HUES64 (cell line): ENCODE data around the gene CD93.

Experiments
- H3K27ac ChIP-seq: 2 replicates; pipeline ENCODE4 v1.7.0; 2013; ENCODE audit warnings: low read depth, low read length, inconsistent platforms
- H3K27me3 ChIP-seq: 2 replicates; pipeline ENCODE4 v1.6.1; 2013; ENCODE audit warnings: mild to moderate bottlenecking, low read length; ENCODE audit not compliant: insufficient read depth
- H3K36me3 ChIP-seq: 2 replicates; pipeline ENCODE4 v1.6.1; 2013; ENCODE audit warnings: mild to moderate bottlenecking, low read length; ENCODE audit not compliant: insufficient read depth
- H3K4me1 ChIP-seq: 2 replicates; pipeline ENCODE4 v1.6.1; 2013; ENCODE audit warnings: mild to moderate bottlenecking, low read length, moderate library complexity; ENCODE audit not compliant: insufficient read depth
- H3K4me3 ChIP-seq: 2 replicates; pipeline ENCODE4 v1.5.1; 2013; ENCODE audit warnings: mild to moderate bottlenecking, low read length, moderate library complexity
- H3K9ac ChIP-seq: 2 replicates; pipeline ENCODE4 v1.6.1; 2013; ENCODE audit warnings: mild to moderate bottlenecking, low read depth, low read length
- H3K9me3 ChIP-seq: 2 replicates; pipeline ENCODE4 v1.6.1; 2013; ENCODE audit warnings: low read depth, low read length; ENCODE audit not compliant: insufficient read depth
- WGBS: fragments of 150-250, 120-280 bp; methylation state at CpG from one replicate; pipeline ENCODE4 v1.1.7; 2013; ENCODE audit warnings: missing lambda C conversion rate; 5-methylcytosine and 5-hydroxymethylcytosine counted together

The CD93 gene

DNA sequence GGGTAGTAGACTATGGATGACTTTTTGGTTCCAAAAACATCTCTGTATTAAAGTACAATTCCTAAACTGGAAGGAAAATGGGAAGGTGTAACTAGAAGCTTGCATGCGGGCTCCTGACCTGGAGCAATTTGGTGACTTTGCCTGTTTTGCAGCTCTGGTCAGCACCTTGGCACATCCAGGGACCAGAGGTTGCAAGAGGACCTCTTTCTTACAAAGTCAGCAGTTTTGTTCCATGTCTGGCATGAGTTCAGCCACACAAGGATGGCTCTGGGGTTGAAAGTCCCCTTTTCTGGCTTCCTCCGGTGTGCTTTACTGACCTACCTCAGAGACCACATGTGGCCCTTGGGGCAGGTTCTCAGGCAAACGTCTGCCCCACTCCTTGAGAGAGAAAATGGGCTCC lies 22.7 kb upstream of the CD93 start:
- Histone ChIP-seq H3K9ac (no peak overlapping the region), H3K27me3 (no peaks in the 10 kb centered on the region), H3K27ac (no peak overlapping the region), H3K4me3 (no peak overlapping the region), H3K9me3 (no peaks in the 10 kb centered on the region), H3K4me1 (no peaks in the 10 kb centered on the region), H3K36me3 (no peaks in the 10 kb centered on the region)
- 91% methylated on average over 3 of the region's 3 CpGs for WGBS

DNA sequence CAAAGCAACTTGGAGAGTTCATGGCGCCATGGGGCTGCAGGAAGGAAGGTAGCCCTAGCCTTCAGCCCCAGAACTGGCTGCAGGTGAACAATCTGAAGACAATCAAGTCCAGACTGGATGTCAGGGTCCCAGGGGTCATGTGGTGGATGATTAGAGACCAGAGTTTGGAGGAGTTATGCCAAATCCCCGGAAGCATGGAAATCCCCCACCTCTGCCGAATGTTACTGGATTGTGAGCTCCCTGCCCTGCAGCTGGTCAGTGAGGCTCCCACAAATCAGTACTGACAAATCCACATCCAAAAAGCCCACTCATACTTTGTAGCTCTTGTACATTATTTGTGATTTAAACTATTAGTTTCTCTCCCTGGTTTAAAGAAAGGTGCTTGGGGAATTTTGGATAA lies 21.3 kb upstream of the CD93 start:
- Histone ChIP-seq H3K9ac (no peak overlapping the region), H3K27ac (no peak overlapping the region), H3K27me3 (no peaks in the 10 kb centered on the region), H3K4me3 (no peak overlapping the region), H3K9me3 (no peaks in the 10 kb centered on the region), H3K4me1 (no peaks in the 10 kb centered on the region), H3K36me3 (no peaks in the 10 kb centered on the region)
- 74% methylated on average over 3 of the region's 3 CpGs for WGBS

DNA sequence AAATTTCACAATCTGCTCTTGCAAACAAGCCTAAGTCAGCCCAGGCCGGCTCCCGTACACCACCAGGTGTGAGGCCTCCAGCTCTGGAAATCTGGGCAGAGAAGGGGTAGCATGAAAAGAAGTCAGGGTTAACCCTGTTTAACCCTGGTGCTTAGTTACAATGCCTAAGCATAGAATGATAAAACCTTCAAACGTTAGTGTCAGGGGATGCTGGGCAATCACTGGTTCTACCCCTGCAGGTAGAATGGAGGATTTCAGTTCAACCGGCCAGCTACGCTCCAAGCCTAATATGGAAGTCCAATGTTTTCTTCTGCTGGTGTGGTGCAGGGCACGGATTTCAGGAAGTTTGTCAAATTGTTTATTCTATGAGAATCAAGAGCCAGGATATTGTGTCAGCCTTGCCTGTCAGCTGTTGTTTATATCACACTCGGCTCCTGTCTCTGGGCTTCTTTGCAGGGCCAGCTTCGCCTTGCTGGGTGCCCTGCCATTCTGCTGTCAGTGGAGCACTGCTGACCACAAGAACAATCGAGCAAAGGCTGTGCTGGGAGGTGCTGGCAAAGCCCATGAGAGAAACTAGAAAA lies 20.2 kb upstream of the CD93 start:
- WGBS = 91% methylated on average over 9 of the region's 9 CpGs
- H3K4me1 ChIP-seq = no peaks in the 10 kb centered on the region
- no peak overlapping the region for H3K27ac ChIP-seq
- H3K9ac ChIP-seq = no peak overlapping the region
- H3K36me3 ChIP-seq = no peaks in the 10 kb centered on the region
- H3K4me3 ChIP-seq = no peak overlapping the region
- H3K27me3 ChIP-seq = no peaks in the 10 kb centered on the region
- no peaks in the 10 kb centered on the region for H3K9me3 ChIP-seq

DNA sequence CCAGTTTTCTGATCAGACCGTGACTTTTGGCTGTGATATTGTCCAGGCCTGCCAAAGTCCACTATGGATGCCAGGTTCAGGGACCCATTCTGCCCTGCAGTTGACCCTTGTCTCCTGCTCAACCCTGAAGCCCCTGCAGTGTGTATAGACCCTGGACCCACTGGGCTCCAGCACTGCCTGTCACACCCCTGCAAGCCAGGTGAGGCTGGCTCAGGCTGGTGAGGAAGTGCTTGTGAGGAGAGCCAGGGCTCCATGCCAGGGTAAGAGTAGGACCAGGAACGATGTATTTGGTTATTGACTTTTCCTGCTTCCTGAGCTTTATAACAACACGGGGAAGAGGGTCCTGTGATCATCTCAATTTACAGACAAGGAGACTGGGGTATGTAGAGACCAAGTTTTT lies 19.1 kb upstream of the CD93 start:
- H3K4me1 ChIP-seq = no peaks in the 10 kb centered on the region
- no peak overlapping the region for H3K4me3 ChIP-seq
- H3K27me3 ChIP-seq = no peaks in the 10 kb centered on the region
- WGBS = 89% methylated on average over 3 of the region's 3 CpGs
- no peaks in the 10 kb centered on the region for H3K9me3 ChIP-seq
- no peak overlapping the region for H3K27ac ChIP-seq
- no peaks in the 10 kb centered on the region for H3K36me3 ChIP-seq
- no peak overlapping the region for H3K9ac ChIP-seq

- Histone ChIP-seq H3K27me3 (no peaks in the 10 kb centered on the region), H3K9ac (no peak overlapping the region), H3K9me3 (no peaks in the 10 kb centered on the region), H3K27ac (no peak overlapping the region), H3K4me3 (no peak overlapping the region), H3K4me1 (no peaks in the 10 kb centered on the region), H3K36me3 (no peaks in the 10 kb centered on the region)
- 89% methylated on average over 11 of the region's 11 CpGs for whole genome bisulfite sequencing
Observed at GRCh38 chr20:23103284-23104018, 17.3 kb upstream of the CD93 start.

DNA sequence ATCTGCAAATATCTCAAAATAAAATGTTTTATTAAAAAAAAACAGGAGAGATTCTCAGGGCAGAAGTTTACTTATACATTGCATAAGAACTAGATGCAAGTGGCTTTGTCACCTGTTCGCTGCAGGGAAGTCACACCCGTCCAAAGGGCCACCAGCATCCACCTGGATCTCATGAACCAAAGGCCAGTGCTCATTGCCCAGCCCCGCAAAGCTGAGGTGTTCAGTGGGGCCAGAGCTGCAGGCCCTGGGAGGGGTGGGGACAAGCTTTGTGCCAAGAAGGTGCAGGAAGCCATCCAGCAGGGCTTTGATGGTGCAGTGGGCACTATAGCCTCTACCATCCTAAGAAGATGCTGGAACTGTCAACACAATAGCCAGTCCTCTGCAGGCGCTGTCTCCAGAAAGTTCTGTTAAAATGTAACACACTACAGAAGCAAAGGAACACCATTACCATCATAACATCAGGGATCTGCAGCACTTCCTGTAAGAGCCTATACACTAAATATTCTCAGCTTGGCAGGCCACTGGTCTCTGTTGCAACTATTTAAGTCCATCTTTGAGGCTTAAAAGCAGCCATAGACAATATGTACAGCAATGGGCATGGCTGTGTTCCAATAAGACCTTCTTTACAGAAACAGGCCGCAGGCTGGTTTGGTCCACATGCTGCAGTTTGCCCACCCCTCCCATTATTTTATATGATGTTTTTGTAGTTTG lies 15.7 kb upstream of the CD93 start:
- Histone ChIP-seq H3K27ac (no peak overlapping the region), H3K27me3 (no peaks in the 10 kb centered on the region), H3K36me3 (no peaks in the 10 kb centered on the region), H3K9me3 (no peaks in the 10 kb centered on the region), H3K9ac (no peak overlapping the region), H3K4me1 (no peaks in the 10 kb centered on the region), H3K4me3 (no peak overlapping the region)
- 96% methylated on average over 5 of the region's 5 CpGs for WGBS

GRCh38 chr20:23100720-23101107 lies 14.6 kb upstream of the CD93 start:
- Histone ChIP-seq H3K4me3 (no peak overlapping the region), H3K36me3 (no peaks in the 10 kb centered on the region), H3K27me3 (no peaks in the 10 kb centered on the region), H3K9me3 (no peaks in the 10 kb centered on the region), H3K4me1 (no peaks in the 10 kb centered on the region), H3K9ac (no peak overlapping the region), H3K27ac (no peak overlapping the region)

DNA sequence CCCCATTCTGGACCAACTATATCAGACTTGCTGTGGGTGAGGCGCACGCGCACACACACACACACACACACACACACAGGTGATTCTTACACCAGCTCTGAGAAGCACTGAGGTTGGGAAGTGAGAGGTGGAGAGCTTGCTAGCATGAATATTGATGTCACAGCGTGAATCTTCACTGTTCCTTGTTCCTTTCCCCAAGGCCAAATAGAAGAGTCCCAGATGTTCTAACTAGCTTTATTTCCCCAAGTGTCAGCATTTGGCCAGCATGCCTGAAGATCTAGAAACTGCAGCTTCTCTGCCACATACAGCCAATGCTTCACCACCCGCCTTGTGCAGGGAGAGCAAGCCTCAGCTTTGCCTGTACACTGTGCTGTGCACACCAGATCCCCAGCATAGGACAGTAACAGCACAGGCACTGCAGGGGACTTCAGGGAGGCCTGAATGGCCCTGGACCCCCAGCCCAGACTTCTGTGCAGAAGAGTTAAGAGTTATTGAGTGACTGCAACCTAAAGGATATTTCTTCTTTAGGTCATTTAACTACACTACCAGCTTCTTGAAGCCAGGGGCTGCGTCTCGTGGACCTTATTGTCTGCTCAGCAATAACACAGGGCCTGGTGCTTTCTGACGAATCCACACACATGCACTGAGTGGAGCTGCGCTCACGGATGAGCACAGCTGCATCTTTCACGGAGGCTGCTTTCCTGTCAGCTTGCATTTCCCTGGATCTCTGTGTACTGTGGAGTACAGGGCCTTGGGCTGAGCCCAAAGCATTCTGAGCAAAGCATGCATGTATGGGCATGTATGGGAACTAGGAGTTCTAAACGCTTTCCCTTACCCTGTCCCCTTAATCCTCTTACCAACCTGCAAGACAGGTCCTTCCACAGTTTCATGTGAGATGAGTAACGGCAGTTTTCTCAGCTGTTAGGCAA lies 13.9 kb upstream of the CD93 start:
- H3K9ac ChIP-seq = no peak overlapping the region
- H3K36me3 ChIP-seq = no peaks in the 10 kb centered on the region
- WGBS = 89% methylated on average over 10 of the region's 13 CpGs
- no peak overlapping the region for H3K27ac ChIP-seq
- no peaks in the 10 kb centered on the region for H3K4me1 ChIP-seq
- H3K27me3 ChIP-seq = no peaks in the 10 kb centered on the region
- H3K4me3 ChIP-seq = no peak overlapping the region
- no peaks in the 10 kb centered on the region for H3K9me3 ChIP-seq

DNA sequence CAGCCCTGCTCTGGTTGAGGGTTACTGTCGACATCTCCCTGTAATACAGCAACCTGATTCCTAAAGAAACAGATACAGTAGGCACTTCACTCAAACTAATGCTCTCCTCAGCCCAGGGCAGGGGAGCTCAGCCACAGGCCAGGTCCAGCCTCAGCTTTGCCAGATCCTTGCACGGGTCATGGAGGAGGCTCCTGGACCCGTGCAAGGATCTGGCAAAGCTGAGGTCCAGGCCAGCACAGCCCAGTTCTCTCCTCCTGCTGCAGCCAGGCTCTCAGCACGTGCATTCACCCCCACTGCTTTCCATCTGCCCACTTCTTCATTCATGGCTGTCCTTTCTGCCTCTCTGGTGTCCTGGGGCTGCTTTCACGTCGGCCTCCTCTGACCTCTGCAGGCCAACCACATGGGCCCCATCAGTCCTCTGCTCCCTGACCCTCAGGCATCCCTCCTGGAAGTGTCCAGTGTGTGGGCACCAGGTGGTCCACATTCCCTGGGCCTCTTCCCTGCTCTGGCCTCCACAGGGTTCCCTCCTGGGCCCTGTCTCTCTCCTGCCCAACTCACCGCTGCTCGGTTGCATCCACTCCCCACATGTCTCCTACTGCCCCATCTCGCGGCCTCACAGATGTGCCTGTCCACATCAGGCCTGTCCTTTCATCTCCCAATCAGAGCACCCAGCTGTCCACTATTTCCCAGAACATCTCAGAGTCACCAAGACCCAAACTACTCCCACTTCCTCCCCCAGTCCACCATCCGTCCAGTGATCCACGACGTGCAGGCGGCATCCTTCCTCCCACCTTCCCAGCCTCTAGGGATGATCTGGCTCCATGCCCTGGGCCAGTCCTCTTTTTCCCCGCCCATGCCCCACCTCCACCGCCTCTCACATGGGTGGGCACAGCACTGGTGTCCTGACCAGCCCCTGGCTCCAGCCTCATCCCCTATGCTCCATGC lies 11.8 kb upstream of the CD93 start:
- Histone ChIP-seq H3K4me1 (no peaks in the 10 kb centered on the region), H3K36me3 (no peaks in the 10 kb centered on the region), H3K27ac (no peak overlapping the region)

DNA sequence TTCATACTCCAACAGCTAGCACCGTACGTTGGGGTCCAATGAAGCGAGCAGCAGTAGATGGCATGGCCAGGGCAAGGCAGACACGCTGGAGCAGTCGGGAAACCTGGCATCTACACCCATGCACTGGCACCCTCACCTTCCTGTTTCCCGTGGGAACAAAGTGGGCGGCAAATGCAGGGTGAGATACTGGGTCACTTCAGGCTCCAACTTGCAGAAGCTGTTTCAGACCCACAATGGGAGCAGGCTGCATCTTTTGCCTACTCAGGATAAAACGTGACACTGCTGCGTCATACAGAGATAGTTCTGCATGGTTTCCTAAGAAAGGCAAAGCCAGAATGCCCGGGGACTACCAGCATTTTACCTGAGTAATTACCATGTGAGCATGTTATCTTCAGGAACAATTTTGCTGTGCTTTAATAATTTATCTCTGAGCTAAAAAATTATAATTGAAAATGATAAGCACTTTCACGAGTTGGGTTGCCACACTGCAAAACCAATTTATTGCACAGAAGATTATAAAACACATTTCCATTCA lies 10.9 kb upstream of the CD93 start:
- no peaks in the 10 kb centered on the region for H3K27me3 ChIP-seq
- H3K4me1 ChIP-seq = 0 out of 2 replicates have a peak, but pooled peaks cover 3% of the 10 kb centered on the region
- no peak overlapping the region for H3K27ac ChIP-seq
- no peak overlapping the region for H3K4me3 ChIP-seq
- H3K9me3 ChIP-seq = no peaks in the 10 kb centered on the region
- 95% methylated on average over 11 of the region's 11 CpGs for WGBS
- H3K36me3 ChIP-seq = no peaks in the 10 kb centered on the region
- no peak overlapping the region for H3K9ac ChIP-seq

More for the DNA sequence above, 11.8 kb upstream of the CD93 start:
- WGBS = 92% methylated on average over 16 of the region's 16 CpGs
- Histone ChIP-seq H3K9me3 (no peaks in the 10 kb centered on the region), H3K27me3 (no peaks in the 10 kb centered on the region), H3K9ac (no peak overlapping the region), H3K4me3 (no peak overlapping the region)
